ENCODE measurements around the gene TEX26. TPM values are rescaled to one million over a fixed set of nuclear protein-coding genes. Genes with fewer than 3 reads are reported as not detected.

The TEX26 gene
- total and polyA plus RNA-seq, 2 donors (not counting 1 experiment from before 2014, with no cell fraction given): 0.22 to 0.66 TPM

GRCh38 chr13:30982906-30983305, 50.5 kb downstream of the TEX26 start:
- peaks cover 5% of the 10 kb centered on the region for H3K4me1 ChIP-seq (ENCODE audit: control insufficient read depth, extremely low read depth, insufficient read depth, low read length)
- no peaks in the 10 kb centered on the region for H3K27me3 ChIP-seq (ENCODE audit: control insufficient read depth, insufficient read depth, low read length)
- no peak overlapping the region for H3K4me2 ChIP-seq (ENCODE audit: extremely low read depth, insufficient read depth, low read length)
- H3K79me2 ChIP-seq (ENCODE audit: control insufficient read depth, insufficient read depth, low read length): no peaks in the 10 kb centered on the region
- no peak overlapping the region for H2AFZ ChIP-seq (ENCODE audit: low read length)
- no peak for DNase-seq (ENCODE audit: low read depth in 2 of 2)
- no peaks in the 10 kb centered on the region for H4K20me1 ChIP-seq (ENCODE audit: control insufficient read depth, extremely low read depth, insufficient read depth, low read length)
- TF ChIP-seq CTCF (conservative IDR thresholded peaks at IDR 0.05 in 1 of 2, IDR thresholded peaks at IDR 0.05 in 1 of 2; ENCODE audit: low read depth in 1 of 2, low read length in 2 of 2): no peak
- TF ChIP-seq EZH2 (IDR thresholded peaks at IDR 0.05; ENCODE audit: low read length, missing control alignments): no peak
- H3K27ac ChIP-seq (ENCODE audit: insufficient read depth, low read length): no peak overlapping the region
- no peaks in the 10 kb centered on the region for H3K9me3 ChIP-seq (ENCODE audit: control insufficient read depth, insufficient read depth, low read depth, low read length)
- no peak overlapping the region for H3K9ac ChIP-seq (ENCODE audit: insufficient read depth, low read length)
- H3K4me3 ChIP-seq (replicated peaks in 1 of 4; ENCODE audit: control extremely low read depth in 1 of 4, insufficient read depth in 1 of 4, low read depth in 3 of 4, low read length in 4 of 4): no peak overlapping the region
- H3K36me3 ChIP-seq (ENCODE audit: control insufficient read depth, insufficient read depth, low read length): no peaks in the 10 kb centered on the region

GRCh38 chr13:30983431-30983830, 51.0 kb downstream of the TEX26 start:
- H3K27ac ChIP-seq (ENCODE audit: insufficient read depth, low read length): no peak overlapping the region
- H3K27me3 ChIP-seq (ENCODE audit: control insufficient read depth, insufficient read depth, low read length): no peaks in the 10 kb centered on the region
- no peaks in the 10 kb centered on the region for H3K9me3 ChIP-seq (ENCODE audit: control insufficient read depth, insufficient read depth, low read depth, low read length)
- H3K79me2 ChIP-seq (ENCODE audit: control insufficient read depth, insufficient read depth, low read length): no peaks in the 10 kb centered on the region
- no peak overlapping the region for H3K4me2 ChIP-seq (ENCODE audit: extremely low read depth, insufficient read depth, low read length)
- no peak overlapping the region for H3K9ac ChIP-seq (ENCODE audit: insufficient read depth, low read length)
- no peak for DNase-seq (ENCODE audit: low read depth in 2 of 2)
- H3K36me3 ChIP-seq (ENCODE audit: control insufficient read depth, insufficient read depth, low read length): no peaks in the 10 kb centered on the region
- TF ChIP-seq CTCF (conservative IDR thresholded peaks at IDR 0.05 in 1 of 2, IDR thresholded peaks at IDR 0.05 in 1 of 2; ENCODE audit: low read depth in 1 of 2, low read length in 2 of 2) (no peak), EZH2 (IDR thresholded peaks at IDR 0.05; ENCODE audit: low read length, missing control alignments) (no peak)
- no peak overlapping the region for H2AFZ ChIP-seq (ENCODE audit: low read length)
- peaks cover 5% of the 10 kb centered on the region for H3K4me1 ChIP-seq (ENCODE audit: control insufficient read depth, extremely low read depth, insufficient read depth, low read length)
- H4K20me1 ChIP-seq (ENCODE audit: control insufficient read depth, extremely low read depth, insufficient read depth, low read length): no peaks in the 10 kb centered on the region
- H3K4me3 ChIP-seq (replicated peaks in 1 of 4; ENCODE audit: control extremely low read depth in 1 of 4, insufficient read depth in 1 of 4, low read depth in 3 of 4, low read length in 4 of 4): no peak overlapping the region

GRCh38 chr13:30984620-30985019, 52.2 kb downstream of the TEX26 start:
- no peaks in the 10 kb centered on the region for H3K36me3 ChIP-seq (ENCODE audit: control insufficient read depth, insufficient read depth, low read length)
- no peak overlapping the region for H2AFZ ChIP-seq (ENCODE audit: low read length)
- H4K20me1 ChIP-seq (ENCODE audit: control insufficient read depth, extremely low read depth, insufficient read depth, low read length): no peaks in the 10 kb centered on the region
- H3K9me3 ChIP-seq (ENCODE audit: control insufficient read depth, insufficient read depth, low read depth, low read length): no peaks in the 10 kb centered on the region
- DNase-seq (ENCODE audit: low read depth in 2 of 2): no peak
- no peaks in the 10 kb centered on the region for H3K27me3 ChIP-seq (ENCODE audit: control insufficient read depth, insufficient read depth, low read length)
- no peak overlapping the region for H3K4me2 ChIP-seq (ENCODE audit: extremely low read depth, insufficient read depth, low read length)
- TF ChIP-seq CTCF (conservative IDR thresholded peaks at IDR 0.05 in 1 of 2, IDR thresholded peaks at IDR 0.05 in 1 of 2; ENCODE audit: low read depth in 1 of 2, low read length in 2 of 2) (no peak), EZH2 (IDR thresholded peaks at IDR 0.05; ENCODE audit: low read length, missing control alignments) (no peak)
- no peak overlapping the region for H3K4me3 ChIP-seq (replicated peaks in 1 of 4; ENCODE audit: control extremely low read depth in 1 of 4, insufficient read depth in 1 of 4, low read depth in 3 of 4, low read length in 4 of 4)
- H3K27ac ChIP-seq (ENCODE audit: insufficient read depth, low read length): no peak overlapping the region
- no peaks in the 10 kb centered on the region for H3K4me1 ChIP-seq (ENCODE audit: control insufficient read depth, extremely low read depth, insufficient read depth, low read length)
- H3K9ac ChIP-seq (ENCODE audit: insufficient read depth, low read length): no peak overlapping the region
- no peaks in the 10 kb centered on the region for H3K79me2 ChIP-seq (ENCODE audit: control insufficient read depth, insufficient read depth, low read length)

Measured in fibroblast of lung (primary cell).